ENCODE results near the gene SLC18A2.

DNA sequence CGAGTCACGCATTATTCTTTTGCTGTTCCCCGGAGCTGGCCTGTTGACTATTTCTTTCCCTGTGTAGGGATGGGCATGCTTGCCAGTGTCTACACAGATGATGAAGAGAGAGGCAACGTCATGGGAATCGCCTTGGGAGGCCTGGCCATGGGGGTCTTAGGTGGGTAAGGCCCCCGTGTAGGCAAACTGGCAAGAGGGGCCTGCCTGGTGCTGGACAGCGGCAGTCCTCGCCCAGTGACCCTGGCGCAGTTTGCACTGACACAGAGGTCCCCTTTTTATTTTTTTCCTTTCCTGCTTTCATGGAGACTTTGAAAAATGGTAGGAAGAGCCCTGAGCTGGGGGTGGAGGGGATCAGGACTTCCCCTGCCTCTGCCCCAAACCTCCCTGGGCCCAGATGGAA is 13.4 kb downstream of the SLC18A2 start:
- TF ChIP-seq, protein P1, sequence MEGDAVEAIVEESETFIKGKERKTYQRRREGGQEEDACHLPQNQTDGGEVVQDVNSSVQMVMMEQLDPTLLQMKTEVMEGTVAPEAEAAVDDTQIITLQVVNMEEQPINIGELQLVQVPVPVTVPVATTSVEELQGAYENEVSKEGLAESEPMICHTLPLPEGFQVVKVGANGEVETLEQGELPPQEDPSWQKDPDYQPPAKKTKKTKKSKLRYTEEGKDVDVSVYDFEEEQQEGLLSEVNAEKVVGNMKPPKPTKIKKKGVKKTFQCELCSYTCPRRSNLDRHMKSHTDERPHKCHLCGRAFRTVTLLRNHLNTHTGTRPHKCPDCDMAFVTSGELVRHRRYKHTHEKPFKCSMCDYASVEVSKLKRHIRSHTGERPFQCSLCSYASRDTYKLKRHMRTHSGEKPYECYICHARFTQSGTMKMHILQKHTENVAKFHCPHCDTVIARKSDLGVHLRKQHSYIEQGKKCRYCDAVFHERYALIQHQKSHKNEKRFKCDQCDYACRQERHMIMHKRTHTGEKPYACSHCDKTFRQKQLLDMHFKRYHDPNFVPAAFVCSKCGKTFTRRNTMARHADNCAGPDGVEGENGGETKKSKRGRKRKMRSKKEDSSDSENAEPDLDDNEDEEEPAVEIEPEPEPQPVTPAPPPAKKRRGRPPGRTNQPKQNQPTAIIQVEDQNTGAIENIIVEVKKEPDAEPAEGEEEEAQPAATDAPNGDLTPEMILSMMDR (conservative IDR thresholded peaks at IDR 0.05 in 1 of 2, IDR thresholded peaks at IDR 0.05 in 1 of 2; ENCODE audit: low read depth in 1 of 2, low read length in 2 of 2): no peak
- no peak for TF ChIP-seq EZH2 (IDR thresholded peaks at IDR 0.05; ENCODE audit: low read length, missing control alignments)

Data from fibroblast of lung (primary cell).